K562 (cell line): ENCODE measurements around the gene SLC6A16. TPM values are rescaled to one million over a fixed set of nuclear protein-coding genes. Genes with fewer than 3 reads are reported as not detected.

Experiments
- ATAC-seq: fragments of 200-7000 bp; cut with Tn5 transposase; 3 replicates; pipeline ENCODE4 v1.9.1; 2020; ENCODE audit warnings: moderate library complexity
- BruUV-seq: library from RNA; stranded (reverse); fragments of 400-500 nt; replicated peaks from 2 replicates; lab custom pipeline; 2021; lab: Mats Ljungman, UMichigan
- CTCF ChIA-PET: fragments of 300-600 bp; formaldehyde crosslinking; extraction: SDS; loops from one replicate; lab custom pipeline; 2021; ENCODE audit warnings: low intra/inter-chr PET ratio; lab: Yijun Ruan, JAX
- POLR2A ChIA-PET: fragments of 300-600, 350-650 bp; sonication (Branson Sonifier 250); formaldehyde crosslinking; extraction: SDS; loops from one replicate; lab custom pipeline; 2021; ENCODE audit warnings: antibody characterized with exemption, inconsistent platforms; lab: Yijun Ruan, JAX
- DNase-seq, 4 experiments: peaks; one replicate each; pipeline versions ENCODE4 v3.0.0 to v3.0.0-alpha.2; 2011 to 2018; ENCODE audit warnings: low spot score in 3 of 4, mixed read lengths in 3 of 4; ENCODE audit errors: extremely low read depth in 1 of 4
- FAIRE-seq: peaks from 2 replicates; lab custom pipeline; 2011; peaks lifted over from hg19 to GRCh38; lab: Jason Lieb, UNC
- H2AFZ ChIP-seq: 2 replicates; pipeline ENCODE4 v1.6.0; 2011; ENCODE audit warnings: low read depth, low read length, control low read depth, inconsistent platforms
- H3K27ac ChIP-seq: fragments of 200-600 bp; 3 replicates; pipeline ENCODE4 v1.8.0; 2011; ENCODE audit warnings: low read depth, mild to moderate bottlenecking, control low read depth, inconsistent platforms, low read length, moderate library complexity, mixed read lengths; ENCODE audit errors: extremely low read depth
- H3K27me3 ChIP-seq, 2 experiments: fragments of 300-600 bp in 1 of 2; 2 replicates in 1 of 2; 3 replicates in 1 of 2; pipeline versions ENCODE4 v1.6.0 to v1.8.0; 2011; ENCODE audit warnings: inconsistent platforms in 2 of 2, low read length in 2 of 2, mild to moderate bottlenecking in 1 of 2, mixed read lengths in 1 of 2, moderate library complexity in 1 of 2; ENCODE audit not compliant: control insufficient read depth in 2 of 2, insufficient read depth in 2 of 2
- H3K36me3 ChIP-seq: fragments of 300-600 bp; 3 replicates; pipeline ENCODE4 v1.8.0; 2011; ENCODE audit warnings: mild to moderate bottlenecking, low read length, inconsistent platforms; ENCODE audit not compliant: control insufficient read depth, insufficient read depth
- H3K4me1 ChIP-seq, 2 experiments: fragments of 200-600 bp in 1 of 2; replicated peaks in 1 of 2; 2 replicates in 1 of 2; 3 replicates in 1 of 2; pipeline versions ENCODE4 v1.5.1 to v1.8.0; 2011; ENCODE audit warnings: inconsistent platforms in 2 of 2, low read length in 2 of 2, mild to moderate bottlenecking in 1 of 2, mixed read lengths in 1 of 2, moderate library complexity in 1 of 2; ENCODE audit not compliant: control insufficient read depth in 2 of 2, insufficient read depth in 2 of 2
- H3K4me2 ChIP-seq: 2 replicates; pipeline ENCODE4 v1.6.1; 2011; ENCODE audit warnings: low read length, control low read depth, inconsistent platforms, mixed read lengths; ENCODE audit not compliant: insufficient read depth
- H3K4me3 ChIP-seq: fragments of 200-600 bp; sonication (generic), shearing (Covaris generic); 2 replicates; pipeline ENCODE4 v1.5.1; 2016; ENCODE audit warnings: control low read depth, inconsistent platforms
- H3K79me2 ChIP-seq: fragments of 200-600 bp; 3 replicates; pipeline ENCODE4 v1.8.0; 2011; ENCODE audit warnings: low read length, inconsistent platforms; ENCODE audit not compliant: control insufficient read depth, insufficient read depth
- H3K9ac ChIP-seq, 2 experiments: 2 replicates each; pipeline versions ENCODE4 v1.6.0 to v1.6.1; 2011; ENCODE audit warnings: low read depth in 2 of 2, low read length in 2 of 2, control low read depth in 1 of 2, inconsistent platforms in 1 of 2, mild to moderate bottlenecking in 1 of 2, mixed read lengths in 1 of 2; ENCODE audit not compliant: insufficient read depth in 1 of 2
- H3K9me1 ChIP-seq: one replicate; pipeline ENCODE4 v1.6.0; 2011; ENCODE audit warnings: inconsistent platforms, mild to moderate bottlenecking, low read length, moderate library complexity; ENCODE audit not compliant: control insufficient read depth, insufficient read depth
- H3K9me3 ChIP-seq: replicated peaks from 2 replicates; pipeline ENCODE4 v1.5.1; 2011; ENCODE audit warnings: low read depth, low read length, inconsistent platforms; ENCODE audit not compliant: control insufficient read depth, insufficient read depth
- H4K20me1 ChIP-seq: replicated peaks from 2 replicates; pipeline ENCODE4 v1.6.1; 2011; ENCODE audit warnings: low read length, inconsistent platforms, mixed read lengths; ENCODE audit not compliant: control insufficient read depth, insufficient read depth
- CBX1 ChIP-seq: sonication (generic); IDR thresholded peaks from 2 replicates; pipeline ENCODE4 v1.6.1; 2016; ENCODE audit warnings: antibody characterized with exemption, low read depth, mild to moderate bottlenecking
- DEAF1 ChIP-seq: fragments of 450-650 bp; formaldehyde crosslinking; IDR thresholded peaks from 2 replicates; pipeline ENCODE4 v1.4.0; 2020; ENCODE audit warnings: mild to moderate bottlenecking, moderate library complexity
- ELK1 ChIP-seq: sonication (generic); formaldehyde crosslinking; IDR thresholded peaks from 2 replicates; pipeline ENCODE4 v1.8.1; 2022; ENCODE audit warnings: missing genetic modification reagents
- MTA2 ChIP-seq: fragments of 450-650 bp; IDR thresholded peaks from 2 replicates; pipeline ENCODE4 v1.6.1; 2016; ENCODE audit warnings: low read depth
- MTA3 ChIP-seq: fragments of 450-650 bp; formaldehyde crosslinking; IDR thresholded peaks from 2 replicates; pipeline ENCODE4 v1.6.1; 2017; ENCODE audit warnings: mild to moderate bottlenecking, borderline replicate concordance
- REST ChIP-seq, 2 experiments: fragments of 450-650 bp; formaldehyde crosslinking in 1 of 2; IDR thresholded peaks; 2 replicates each; pipeline versions ENCODE4 v1.4.0 to v1.6.1; 2014 to 2020; ENCODE audit warnings: mild to moderate bottlenecking in 2 of 2, borderline replicate concordance in 1 of 2, low read depth in 1 of 2
- RHOXF2B ChIP-seq: fragments of 250-450 bp; sonication (Bioruptor Pico); conservative IDR thresholded peaks from 2 replicates; pipeline ENCODE4 v1.5.1; 2021
- SRSF1 ChIP-seq: fragments of 200-400 bp; formaldehyde crosslinking; IDR thresholded peaks from 2 replicates; pipeline ENCODE4 v1.6.1; 2017; ENCODE audit warnings: mild to moderate bottlenecking, low read depth, low read length, moderate library complexity
- WGBS: fragments of 100-300 bp; shearing (Covaris generic); methylation state at CpG from one replicate; pipeline ENCODE4 v1.1.6; 2016; ENCODE audit warnings: low coverage, mixed read lengths; ENCODE audit not compliant: insufficient coverage; ENCODE audit errors: missing lambda C conversion rate; 5-methylcytosine and 5-hydroxymethylcytosine counted together
- in situ Hi-C: fragments of 300-500 bp; cut with MboI; formaldehyde crosslinking; loops from 4 replicates; pipeline ENCODE4 v1.15.0; 2018; ENCODE audit warnings: inconsistent platforms, mixed read lengths
- intact Hi-C: fragments of 100-400 bp; cut with micrococcal nuclease; formaldehyde crosslinking; loops from 2 replicates; pipeline ENCODE4 v1.14.2; 2022
- polyA plus RNA-seq, 8 experiments: library from polyadenylated mRNA; depleted of rRNA in 4 of 8; stranded (reverse) in 5 of 8; unstranded in 3 of 8; fragments of >200 nt; fragmentation: Nextera tagmentation in 2 of 8; fragmentation: Illumina TruSeq in 1 of 8; extraction: Ambion mirVana in 2 of 8; extraction: Trizol in 1 of 8; gene quantifications; 2 replicates each; pipeline versions ENCODE4 v1.2.1 to v1.2.3, GENCODE V29; 2011 to 2014; ENCODE audit warnings: inconsistent platforms in 1 of 8, missing spikeins in 1 of 8
- total RNA-seq, 7 experiments: library from RNA; depleted of rRNA in 6 of 7; stranded (reverse); fragments of >200 nt in 6 of 7; fragmentation: Illumina TruSeq in 2 of 7; extraction: Trizol in 2 of 7; gene quantifications; 2 replicates each; pipeline versions ENCODE4 v1.2.1 to v1.2.3, GENCODE V29; 2011 to 2021; ENCODE audit warnings: low replicate concordance in 1 of 7

The SLC6A16 gene
- total and polyA plus RNA-seq, 9 of the 15 experiments (the other 6 are each of a cell fraction or from before 2014, with no cell fraction given), result 0.05 to 0.95 (median 0.36) TPM

DNA sequence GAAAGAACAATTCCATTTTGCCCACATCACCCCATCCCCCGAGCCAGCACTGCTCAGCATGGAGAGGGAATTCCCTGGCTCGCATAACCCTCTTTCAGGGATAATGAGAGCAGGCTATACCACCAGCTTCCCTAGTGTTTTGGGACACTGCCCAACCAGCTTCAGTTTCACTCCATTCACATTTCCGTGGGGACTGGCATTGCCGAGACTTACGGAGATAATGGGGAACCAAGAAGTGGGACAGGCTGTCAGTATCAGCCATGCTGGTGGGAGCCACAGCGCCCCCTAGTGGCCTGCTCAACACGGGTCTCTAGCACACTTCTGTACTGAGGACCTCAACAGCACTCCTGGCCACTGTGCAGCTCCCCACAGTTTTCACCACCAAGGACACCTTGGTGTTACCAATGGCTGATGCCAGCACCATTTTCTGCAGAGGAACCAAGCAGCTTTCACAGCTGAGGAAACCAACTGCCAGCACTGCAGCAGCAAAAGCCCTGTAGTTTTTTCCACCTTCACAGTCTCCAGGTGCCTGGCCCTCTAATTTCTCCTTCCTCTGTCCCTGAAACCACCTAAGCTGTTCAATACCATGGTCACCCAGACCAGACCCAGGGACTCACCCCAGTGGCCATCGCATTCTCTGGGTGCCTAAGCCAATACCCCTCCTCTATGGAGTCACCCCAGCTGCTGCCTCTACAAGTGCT lies 23.7 kb downstream of the SLC6A16 start:
- Histone ChIP-seq H2AFZ (peak overlapping the region; percentile 95), H4K20me1 (no peaks in the 10 kb centered on the region), H3K27ac (no peak overlapping the region; the same call in 2 of the 3 replicates), H3K79me2 (no peaks in the 10 kb centered on the region), H3K9me3 (no peaks in the 10 kb centered on the region), H3K9ac (peak overlapping the region; percentile 45 to 84; a peak in 3 of 4 replicates), H3K36me3 (no peaks in the 10 kb centered on the region), H3K4me1 (peaks cover 2 to 5% of the 10 kb centered on the region in 2 experiments; a peak in 1 of 5 replicates), H3K4me3 (peak overlapping the region; percentile 30), H3K4me2 (peak overlapping the region; percentile 82), H3K27me3 (peaks cover 3 to 4% of the 10 kb centered on the region in 2 experiments; a peak in 2 of 5 replicates), H3K9me1 (no peaks in the 10 kb centered on the region)
- CTCF ChIA-PET, result interaction anchor here (0.7 kb wide), 1 partner anchor 75 kb away, joined by 4 read pairs; no protein-coding TSS in a partner anchor
- intact Hi-C loops (loop anchor here (5.0 to 10.0 kb wide), 2 partner anchors 34 to 77 kb away; no protein-coding TSS in a partner anchor), in situ Hi-C loops (no loop called here)
- POLR2A ChIA-PET, result interaction anchor here (0.8 kb wide), 1 partner anchor 103 kb away, joined by 3 read pairs; no protein-coding TSS in a partner anchor
- FAIRE-seq, result peak; percentile 97
- no TSS peak for BruUV-seq
- ATAC-seq, result peak; percentile 100
- WGBS, result 11% methylated on average over 8 of the region's 8 CpGs
- peak; percentile 87 to 89 (median 88) for DNase-seq
- TF ChIP-seq MTA2 (no peak), ELK1 (CRISPR knock-in tag) (no peak), DEAF1 (CRISPR knock-in tag) (no peak), REST (IDR thresholded peaks at IDR 0.05; ENCODE audit: borderline replicate concordance) (peak; percentile 53), REST (CRISPR knock-in tag; IDR thresholded peaks at IDR 0.05; ENCODE audit: low read depth) (no peak), SRSF1 (no peak), RHOXF2B (CRISPR knock-in tag) (no peak), MTA3 (0 out of 2 replicates have a peak, but pooled peaks have one; percentile 53), CBX1 (no peak)
